ENCODE data around the gene CFAP53. TPM values are rescaled to one million over a fixed set of nuclear protein-coding genes. Genes with fewer than 3 reads are reported as not detected.

Gene CFAP53
- total RNA-seq, 4 donors from 2014 or later: 0.40 TPM; not detected in 3

- H3K27ac ChIP-seq (replicated peaks in 1 of 4): no peak overlapping the region
- no peaks in the 10 kb centered on the region for H3K36me3 ChIP-seq
- no peak for DNase-seq (ENCODE audit: extremely low spot score)
- H3K27me3 ChIP-seq: peaks cover 0 to 38% (median 0%) of the 10 kb centered on the region in 4 donors
- intact Hi-C loops (cut with DNase I): no loop called here
- H3K9me3 ChIP-seq: no peaks in the 10 kb centered on the region
- H3K4me1 ChIP-seq: no peaks in the 10 kb centered on the region
- WGBS: 92% methylated on average over 1 of the region's 1 CpG
- no peak overlapping the region for H3K4me3 ChIP-seq
- TF ChIP-seq, protein P1, sequence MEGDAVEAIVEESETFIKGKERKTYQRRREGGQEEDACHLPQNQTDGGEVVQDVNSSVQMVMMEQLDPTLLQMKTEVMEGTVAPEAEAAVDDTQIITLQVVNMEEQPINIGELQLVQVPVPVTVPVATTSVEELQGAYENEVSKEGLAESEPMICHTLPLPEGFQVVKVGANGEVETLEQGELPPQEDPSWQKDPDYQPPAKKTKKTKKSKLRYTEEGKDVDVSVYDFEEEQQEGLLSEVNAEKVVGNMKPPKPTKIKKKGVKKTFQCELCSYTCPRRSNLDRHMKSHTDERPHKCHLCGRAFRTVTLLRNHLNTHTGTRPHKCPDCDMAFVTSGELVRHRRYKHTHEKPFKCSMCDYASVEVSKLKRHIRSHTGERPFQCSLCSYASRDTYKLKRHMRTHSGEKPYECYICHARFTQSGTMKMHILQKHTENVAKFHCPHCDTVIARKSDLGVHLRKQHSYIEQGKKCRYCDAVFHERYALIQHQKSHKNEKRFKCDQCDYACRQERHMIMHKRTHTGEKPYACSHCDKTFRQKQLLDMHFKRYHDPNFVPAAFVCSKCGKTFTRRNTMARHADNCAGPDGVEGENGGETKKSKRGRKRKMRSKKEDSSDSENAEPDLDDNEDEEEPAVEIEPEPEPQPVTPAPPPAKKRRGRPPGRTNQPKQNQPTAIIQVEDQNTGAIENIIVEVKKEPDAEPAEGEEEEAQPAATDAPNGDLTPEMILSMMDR (IDR thresholded peaks at IDR 0.05): no peak
- TF ChIP-seq EP300 (IDR thresholded peaks at IDR 0.05): no peak
Observed at GRCh38 chr18:50186385-50186784, 79.9 kb downstream of the CFAP53 start.

GRCh38 chr18:50183556-50183955 is 82.7 kb downstream of the CFAP53 start:
- 82% methylated on average over 5 of the region's 5 CpGs for WGBS
- H3K4me1 ChIP-seq: no peaks in the 10 kb centered on the region
- no peaks in the 10 kb centered on the region for H3K36me3 ChIP-seq
- TF ChIP-seq, protein P1 (IDR thresholded peaks at IDR 0.05): no peak
- TF ChIP-seq POLR2AphosphoS5 (IDR thresholded peaks at IDR 0.05) (no peak), EP300 (IDR thresholded peaks at IDR 0.05) (no peak), POLR2A (IDR thresholded peaks at IDR 0.05; ENCODE audit: low read depth) (no peak)
- intact Hi-C loops (cut with DNase I): no loop called here
- H3K4me3 ChIP-seq: no peak overlapping the region
- H3K9me3 ChIP-seq: no peaks in the 10 kb centered on the region
- H3K27ac ChIP-seq (replicated peaks in 1 of 4): no peak overlapping the region
- peaks cover 0 to 21% (median 0%) of the 10 kb centered on the region in 4 donors for H3K27me3 ChIP-seq
- DNase-seq (ENCODE audit: extremely low spot score): no peak

DNA sequence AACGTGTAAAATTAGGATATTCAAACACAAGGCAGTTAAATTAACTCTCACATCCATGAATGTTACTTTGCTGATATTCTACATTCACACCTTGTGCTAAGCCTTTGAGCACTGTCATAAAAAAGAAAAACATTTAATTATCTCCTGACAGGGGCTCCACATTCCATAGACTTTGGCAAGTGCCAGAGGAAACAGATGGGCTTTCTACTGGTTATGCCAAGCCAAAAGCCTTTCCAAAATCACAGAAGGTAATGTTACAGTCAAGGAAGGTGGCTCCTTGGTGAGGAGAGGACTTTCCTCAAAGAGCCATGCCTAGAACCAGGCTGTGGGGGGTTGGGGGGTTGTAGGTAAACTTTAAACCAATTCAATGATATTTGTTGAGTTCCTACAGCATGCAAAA is 83.8 kb downstream of the CFAP53 start:
- Histone ChIP-seq H3K27ac (replicated peaks in 1 of 4) (no peak overlapping the region), H3K36me3 (no peaks in the 10 kb centered on the region), H3K4me3 (no peak overlapping the region), H3K27me3 (peaks cover 0 to 21% (median 0%) of the 10 kb centered on the region in 4 donors), H3K9me3 (no peaks in the 10 kb centered on the region), H3K4me1 (no peaks in the 10 kb centered on the region)
- TF ChIP-seq POLR2A (IDR thresholded peaks at IDR 0.05; ENCODE audit: low read depth) (no peak), POLR2AphosphoS5 (IDR thresholded peaks at IDR 0.05) (no peak), EP300 (IDR thresholded peaks at IDR 0.05) (no peak)
- TF ChIP-seq, protein P1 (IDR thresholded peaks at IDR 0.05): no peak
- 84% methylated on average over 1 of the region's 1 CpG for WGBS
- no peak for DNase-seq (ENCODE audit: extremely low spot score)
- intact Hi-C loops (cut with DNase I): no loop called here

DNA sequence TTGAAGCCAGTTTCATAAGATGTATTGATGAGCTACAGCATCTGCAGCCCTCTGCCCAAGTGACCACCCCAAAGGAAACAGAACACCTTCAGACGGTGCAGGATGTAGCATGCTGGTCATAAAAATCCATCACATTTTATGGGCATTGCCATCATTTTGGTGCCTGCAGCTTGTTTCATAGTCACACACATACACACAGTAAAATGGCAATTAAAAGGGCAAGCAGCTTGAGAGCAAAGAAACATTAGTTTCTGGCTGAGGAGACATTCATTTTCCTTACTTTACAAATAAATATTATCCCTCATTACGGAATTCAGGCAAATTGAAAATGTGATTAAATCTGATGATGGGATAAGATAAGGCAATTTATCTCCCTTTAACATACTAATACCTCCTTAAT is 84.7 kb downstream of the CFAP53 start:
- Histone ChIP-seq H3K9me3 (no peaks in the 10 kb centered on the region), H3K36me3 (no peaks in the 10 kb centered on the region), H3K4me1 (no peaks in the 10 kb centered on the region), H3K4me3 (no peak overlapping the region), H3K27ac (replicated peaks in 1 of 4) (no peak overlapping the region), H3K27me3 (peaks cover 0 to 21% (median 0%) of the 10 kb centered on the region in 4 donors)
- TF ChIP-seq POLR2AphosphoS5 (IDR thresholded peaks at IDR 0.05) (no peak), EP300 (IDR thresholded peaks at IDR 0.05) (no peak), POLR2A (IDR thresholded peaks at IDR 0.05; ENCODE audit: low read depth) (no peak)
- TF ChIP-seq, protein P1 (IDR thresholded peaks at IDR 0.05): no peak
- intact Hi-C loops (cut with DNase I): no loop called here
- no peak for DNase-seq (ENCODE audit: extremely low spot score)
- 45% methylated on average over 2 of the region's 2 CpGs for WGBS

GRCh38 chr18:50179465-50179864 is 86.8 kb downstream of the CFAP53 start:
- Histone ChIP-seq H3K9me3 (no peaks in the 10 kb centered on the region), H3K27ac (replicated peaks in 1 of 4) (no peak overlapping the region), H3K27me3 (peaks cover 0 to 20% (median 0%) of the 10 kb centered on the region in 4 donors), H3K4me3 (no peak overlapping the region), H3K36me3 (no peaks in the 10 kb centered on the region), H3K4me1 (no peaks in the 10 kb centered on the region)
- TF ChIP-seq, protein P1 (IDR thresholded peaks at IDR 0.05): no peak
- no peak for TF ChIP-seq POLR2A (IDR thresholded peaks at IDR 0.05; ENCODE audit: low read depth)
- TF ChIP-seq EP300 (IDR thresholded peaks at IDR 0.05): no peak
- no peak for TF ChIP-seq POLR2AphosphoS5 (IDR thresholded peaks at IDR 0.05)
- intact Hi-C loops (cut with DNase I): no loop called here
- 82% methylated on average over 2 of the region's 2 CpGs for WGBS
- DNase-seq (ENCODE audit: extremely low spot score): no peak
